K562 (cell line): ENCODE measurements around the gene STT3A. TPM values are rescaled to one million over a fixed set of nuclear protein-coding genes. Genes with fewer than 3 reads are reported as not detected.

Experiments
- ATAC-seq: fragments of 200-7000 bp; cut with Tn5 transposase; 3 replicates; pipeline ENCODE4 v1.9.1; 2020; ENCODE audit warnings: moderate library complexity
- BruUV-seq: library from RNA; stranded (reverse); fragments of 400-500 nt; replicated peaks from 2 replicates; lab custom pipeline; 2021; lab: Mats Ljungman, UMichigan
- CTCF ChIA-PET: fragments of 300-600 bp; formaldehyde crosslinking; extraction: SDS; loops from one replicate; lab custom pipeline; 2021; ENCODE audit warnings: low intra/inter-chr PET ratio; lab: Yijun Ruan, JAX
- POLR2A ChIA-PET: fragments of 300-600, 350-650 bp; sonication (Branson Sonifier 250); formaldehyde crosslinking; extraction: SDS; loops from one replicate; lab custom pipeline; 2021; ENCODE audit warnings: antibody characterized with exemption, inconsistent platforms; lab: Yijun Ruan, JAX
- DNase-seq, 4 experiments: peaks; one replicate each; pipeline versions ENCODE4 v3.0.0 to v3.0.0-alpha.2; 2011 to 2018; ENCODE audit warnings: low spot score in 3 of 4, mixed read lengths in 3 of 4; ENCODE audit errors: extremely low read depth in 1 of 4
- FAIRE-seq: peaks from 2 replicates; lab custom pipeline; 2011; peaks lifted over from hg19 to GRCh38; lab: Jason Lieb, UNC
- H2AFZ ChIP-seq: 2 replicates; pipeline ENCODE4 v1.6.0; 2011; ENCODE audit warnings: low read depth, low read length, control low read depth, inconsistent platforms
- H3K27ac ChIP-seq: fragments of 200-600 bp; 3 replicates; pipeline ENCODE4 v1.8.0; 2011; ENCODE audit warnings: low read depth, mild to moderate bottlenecking, control low read depth, inconsistent platforms, low read length, moderate library complexity, mixed read lengths; ENCODE audit errors: extremely low read depth
- H3K27me3 ChIP-seq, 2 experiments: fragments of 300-600 bp in 1 of 2; 2 replicates in 1 of 2; 3 replicates in 1 of 2; pipeline versions ENCODE4 v1.6.0 to v1.8.0; 2011; ENCODE audit warnings: inconsistent platforms in 2 of 2, low read length in 2 of 2, mild to moderate bottlenecking in 1 of 2, mixed read lengths in 1 of 2, moderate library complexity in 1 of 2; ENCODE audit not compliant: control insufficient read depth in 2 of 2, insufficient read depth in 2 of 2
- H3K36me3 ChIP-seq: fragments of 300-600 bp; 3 replicates; pipeline ENCODE4 v1.8.0; 2011; ENCODE audit warnings: mild to moderate bottlenecking, low read length, inconsistent platforms; ENCODE audit not compliant: control insufficient read depth, insufficient read depth
- H3K4me1 ChIP-seq, 2 experiments: fragments of 200-600 bp in 1 of 2; replicated peaks in 1 of 2; 2 replicates in 1 of 2; 3 replicates in 1 of 2; pipeline versions ENCODE4 v1.5.1 to v1.8.0; 2011; ENCODE audit warnings: inconsistent platforms in 2 of 2, low read length in 2 of 2, mild to moderate bottlenecking in 1 of 2, mixed read lengths in 1 of 2, moderate library complexity in 1 of 2; ENCODE audit not compliant: control insufficient read depth in 2 of 2, insufficient read depth in 2 of 2
- H3K4me2 ChIP-seq: 2 replicates; pipeline ENCODE4 v1.6.1; 2011; ENCODE audit warnings: low read length, control low read depth, inconsistent platforms, mixed read lengths; ENCODE audit not compliant: insufficient read depth
- H3K4me3 ChIP-seq: fragments of 200-600 bp; sonication (generic), shearing (Covaris generic); 2 replicates; pipeline ENCODE4 v1.5.1; 2016; ENCODE audit warnings: control low read depth, inconsistent platforms
- H3K79me2 ChIP-seq: fragments of 200-600 bp; 3 replicates; pipeline ENCODE4 v1.8.0; 2011; ENCODE audit warnings: low read length, inconsistent platforms; ENCODE audit not compliant: control insufficient read depth, insufficient read depth
- H3K9ac ChIP-seq, 2 experiments: 2 replicates each; pipeline versions ENCODE4 v1.6.0 to v1.6.1; 2011; ENCODE audit warnings: low read depth in 2 of 2, low read length in 2 of 2, control low read depth in 1 of 2, inconsistent platforms in 1 of 2, mild to moderate bottlenecking in 1 of 2, mixed read lengths in 1 of 2; ENCODE audit not compliant: insufficient read depth in 1 of 2
- H3K9me1 ChIP-seq: one replicate; pipeline ENCODE4 v1.6.0; 2011; ENCODE audit warnings: inconsistent platforms, mild to moderate bottlenecking, low read length, moderate library complexity; ENCODE audit not compliant: control insufficient read depth, insufficient read depth
- H3K9me3 ChIP-seq: replicated peaks from 2 replicates; pipeline ENCODE4 v1.5.1; 2011; ENCODE audit warnings: low read depth, low read length, inconsistent platforms; ENCODE audit not compliant: control insufficient read depth, insufficient read depth
- H4K20me1 ChIP-seq: replicated peaks from 2 replicates; pipeline ENCODE4 v1.6.1; 2011; ENCODE audit warnings: low read length, inconsistent platforms, mixed read lengths; ENCODE audit not compliant: control insufficient read depth, insufficient read depth
- HEY1 ChIP-seq: fragments of 250-450 bp; sonication (Bioruptor Pico); IDR thresholded peaks from 2 replicates; pipeline ENCODE4 v1.5.0; 2020; ENCODE audit warnings: mild to moderate bottlenecking, moderate library complexity, borderline replicate concordance
- ILK ChIP-seq: fragments of 450-650 bp; IDR thresholded peaks from 2 replicates; pipeline ENCODE4 v1.6.1; 2016; ENCODE audit warnings: missing genetic modification characterization, low read depth, mild to moderate bottlenecking, missing compliant biosample characterization, moderate library complexity, borderline replicate concordance
- KLF13 ChIP-seq: fragments of 450-650 bp; IDR thresholded peaks from 2 replicates; pipeline ENCODE4 v1.6.1; 2016; ENCODE audit warnings: missing genetic modification characterization, low read depth, mild to moderate bottlenecking, missing compliant biosample characterization, moderate library complexity, borderline replicate concordance
- MYNN ChIP-seq, 2 experiments: sonication (generic); formaldehyde crosslinking in 1 of 2; IDR thresholded peaks; 2 replicates each; pipeline versions ENCODE4 v1.5.0 to v1.6.1; 2016 to 2020; ENCODE audit warnings: antibody characterized with exemption in 1 of 2, missing genetic modification reagents in 1 of 2
- POLR2H ChIP-seq: IDR thresholded peaks from 2 replicates; pipeline ENCODE4 v1.6.1; 2016; ENCODE audit warnings: missing genetic modification characterization, low read depth, mild to moderate bottlenecking, control low read depth, missing compliant biosample characterization, moderate library complexity
- SAFB ChIP-seq: fragments of 200-400 bp; formaldehyde crosslinking; IDR thresholded peaks from 2 replicates; pipeline ENCODE4 v1.6.1; 2017; ENCODE audit warnings: low read depth, low read length, borderline replicate concordance
- SAFB2 ChIP-seq: fragments of 200-400 bp; formaldehyde crosslinking; IDR thresholded peaks from 2 replicates; pipeline ENCODE4 v1.6.1; 2018; ENCODE audit warnings: borderline replicate concordance, low read length, low read depth, moderate library complexity; ENCODE audit not compliant: severe bottlenecking
- ZNF561 ChIP-seq: fragments of 450-650 bp; formaldehyde crosslinking; conservative IDR thresholded peaks from 2 replicates; pipeline ENCODE4 v1.4.0; 2020; ENCODE audit warnings: mild to moderate bottlenecking, moderate library complexity
- WGBS: fragments of 100-300 bp; shearing (Covaris generic); methylation state at CpG from one replicate; pipeline ENCODE4 v1.1.6; 2016; ENCODE audit warnings: low coverage, mixed read lengths; ENCODE audit not compliant: insufficient coverage; ENCODE audit errors: missing lambda C conversion rate; 5-methylcytosine and 5-hydroxymethylcytosine counted together
- in situ Hi-C: fragments of 300-500 bp; cut with MboI; formaldehyde crosslinking; loops from 4 replicates; pipeline ENCODE4 v1.15.0; 2018; ENCODE audit warnings: inconsistent platforms, mixed read lengths
- intact Hi-C: fragments of 100-400 bp; cut with micrococcal nuclease; formaldehyde crosslinking; loops from 2 replicates; pipeline ENCODE4 v1.14.2; 2022
- polyA plus RNA-seq, 8 experiments: library from polyadenylated mRNA; depleted of rRNA in 4 of 8; stranded (reverse) in 5 of 8; unstranded in 3 of 8; fragments of >200 nt; fragmentation: Nextera tagmentation in 2 of 8; fragmentation: Illumina TruSeq in 1 of 8; extraction: Ambion mirVana in 2 of 8; extraction: Trizol in 1 of 8; gene quantifications; 2 replicates each; pipeline versions ENCODE4 v1.2.1 to v1.2.3, GENCODE V29; 2011 to 2014; ENCODE audit warnings: inconsistent platforms in 1 of 8, missing spikeins in 1 of 8
- total RNA-seq, 7 experiments: library from RNA; depleted of rRNA in 6 of 7; stranded (reverse); fragments of >200 nt in 6 of 7; fragmentation: Illumina TruSeq in 2 of 7; extraction: Trizol in 2 of 7; gene quantifications; 2 replicates each; pipeline versions ENCODE4 v1.2.1 to v1.2.3, GENCODE V29; 2011 to 2021; ENCODE audit warnings: low replicate concordance in 1 of 7
- TF ChIP-seq, protein P1 (sequence below): fragments of 250-450 bp; sonication (Bioruptor Pico); IDR thresholded peaks from 2 replicates; pipeline ENCODE4 v1.8.0; 2022; ENCODE audit warnings: inconsistent platforms
- TF ChIP-seq, protein P2 (sequence below): sonication (generic); formaldehyde crosslinking; IDR thresholded peaks from 2 replicates; pipeline ENCODE4 v1.8.0; 2022; ENCODE audit warnings: mild to moderate bottlenecking, low read depth, missing genetic modification reagents
- TF ChIP-seq, protein P3 (sequence below), 2 experiments: fragments of 450-650 bp; conservative IDR thresholded peaks; 2 replicates each; pipeline ENCODE4 v1.6.1; 2017; ENCODE audit warnings: mild to moderate bottlenecking in 2 of 2, moderate library complexity in 2 of 2

The STT3A gene
- total and polyA plus RNA-seq, 9 of the 15 experiments (the other 6 are each of a cell fraction or from before 2014, with no cell fraction given), result 70.7 to 330 (median 192) TPM

DNA sequence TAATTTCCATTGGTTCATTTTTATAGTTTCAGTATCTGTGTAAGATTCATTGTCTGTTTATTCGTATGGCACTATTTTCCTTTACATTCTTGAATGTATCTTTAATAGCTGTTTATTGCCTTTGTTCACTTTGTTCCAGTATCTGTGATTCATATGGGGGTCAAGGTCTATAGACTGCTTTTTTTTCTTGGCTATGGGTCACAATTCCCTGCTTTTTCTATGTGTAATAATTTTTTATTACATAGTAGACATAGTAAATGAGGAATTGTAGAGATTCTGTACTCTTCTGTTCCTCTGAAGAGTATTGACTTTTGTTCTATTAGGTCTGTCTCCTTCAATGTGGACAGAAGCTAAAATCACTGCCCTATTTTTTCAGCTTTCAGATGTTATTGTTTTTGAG is 77.5 kb downstream of the STT3A start (continued):
- TF ChIP-seq ZNF561 (CRISPR knock-in tag), result no peak
- TF ChIP-seq, protein P1, sequence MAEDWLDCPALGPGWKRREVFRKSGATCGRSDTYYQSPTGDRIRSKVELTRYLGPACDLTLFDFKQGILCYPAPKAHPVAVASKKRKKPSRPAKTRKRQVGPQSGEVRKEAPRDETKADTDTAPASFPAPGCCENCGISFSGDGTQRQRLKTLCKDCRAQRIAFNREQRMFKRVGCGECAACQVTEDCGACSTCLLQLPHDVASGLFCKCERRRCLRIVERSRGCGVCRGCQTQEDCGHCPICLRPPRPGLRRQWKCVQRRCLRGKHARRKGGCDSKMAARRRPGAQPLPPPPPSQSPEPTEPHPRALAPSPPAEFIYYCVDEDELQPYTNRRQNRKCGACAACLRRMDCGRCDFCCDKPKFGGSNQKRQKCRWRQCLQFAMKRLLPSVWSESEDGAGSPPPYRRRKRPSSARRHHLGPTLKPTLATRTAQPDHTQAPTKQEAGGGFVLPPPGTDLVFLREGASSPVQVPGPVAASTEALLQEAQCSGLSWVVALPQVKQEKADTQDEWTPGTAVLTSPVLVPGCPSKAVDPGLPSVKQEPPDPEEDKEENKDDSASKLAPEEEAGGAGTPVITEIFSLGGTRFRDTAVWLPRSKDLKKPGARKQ (CRISPR knock-in tag), result no peak
- no peak for TF ChIP-seq POLR2H (tag)
- TF ChIP-seq ILK (tag), result no peak
- TF ChIP-seq SAFB, result no peak

DNA sequence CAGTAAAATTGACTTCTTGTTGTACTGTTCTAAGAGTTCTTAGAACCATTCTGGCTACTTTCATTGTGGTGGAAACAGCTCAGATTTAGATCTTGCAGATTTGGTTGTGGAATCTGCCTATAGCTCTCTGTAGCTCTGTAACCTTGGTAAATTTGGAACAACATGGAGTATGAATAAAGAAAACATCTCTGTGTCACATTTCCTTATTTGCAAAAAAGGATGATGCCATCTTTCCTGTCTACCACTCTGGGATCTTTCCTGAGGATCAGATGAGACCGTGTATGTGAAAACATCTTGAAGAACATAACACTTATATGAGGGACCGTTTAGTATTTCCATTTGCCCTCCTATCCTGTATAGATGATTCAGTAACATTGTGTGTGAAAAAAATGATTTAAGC is 78.9 kb downstream of the STT3A start:
- H3K9ac ChIP-seq, result no peak overlapping the region
- in situ Hi-C loops (no loop called here), intact Hi-C loops (no loop called here)
- BruUV-seq, result no TSS peak
- H4K20me1 ChIP-seq, result no peaks in the 10 kb centered on the region
- no peaks in the 10 kb centered on the region for H3K9me1 ChIP-seq
- peaks cover under 1% of the 10 kb centered on the region; the same call in 1 of the 3 replicates for H3K79me2 ChIP-seq
- ChIA-PET POLR2A (interaction anchor here (1.6 kb wide), 1 partner anchor 8 kb away, joined by 4 read pairs; no protein-coding TSS in a partner anchor), CTCF (no interaction called here)
- H3K36me3 ChIP-seq, result peaks cover 50% of the 10 kb centered on the region
- TF ChIP-seq KLF13 (tag) (no peak), MYNN (IDR thresholded peaks at IDR 0.05) (no peak), MYNN (CRISPR knock-in tag; IDR thresholded peaks at IDR 0.05) (no peak), SAFB2 (no peak), HEY1 (CRISPR knock-in tag) (no peak)
- TF ChIP-seq, protein P1 (CRISPR knock-in tag), result no peak
- TF ChIP-seq, protein P2, sequence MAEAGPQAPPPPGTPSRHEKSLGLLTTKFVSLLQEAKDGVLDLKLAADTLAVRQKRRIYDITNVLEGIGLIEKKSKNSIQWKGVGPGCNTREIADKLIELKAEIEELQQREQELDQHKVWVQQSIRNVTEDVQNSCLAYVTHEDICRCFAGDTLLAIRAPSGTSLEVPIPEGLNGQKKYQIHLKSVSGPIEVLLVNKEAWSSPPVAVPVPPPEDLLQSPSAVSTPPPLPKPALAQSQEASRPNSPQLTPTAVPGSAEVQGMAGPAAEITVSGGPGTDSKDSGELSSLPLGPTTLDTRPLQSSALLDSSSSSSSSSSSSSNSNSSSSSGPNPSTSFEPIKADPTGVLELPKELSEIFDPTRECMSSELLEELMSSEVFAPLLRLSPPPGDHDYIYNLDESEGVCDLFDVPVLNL, result no peak
- TF ChIP-seq, protein P3, sequence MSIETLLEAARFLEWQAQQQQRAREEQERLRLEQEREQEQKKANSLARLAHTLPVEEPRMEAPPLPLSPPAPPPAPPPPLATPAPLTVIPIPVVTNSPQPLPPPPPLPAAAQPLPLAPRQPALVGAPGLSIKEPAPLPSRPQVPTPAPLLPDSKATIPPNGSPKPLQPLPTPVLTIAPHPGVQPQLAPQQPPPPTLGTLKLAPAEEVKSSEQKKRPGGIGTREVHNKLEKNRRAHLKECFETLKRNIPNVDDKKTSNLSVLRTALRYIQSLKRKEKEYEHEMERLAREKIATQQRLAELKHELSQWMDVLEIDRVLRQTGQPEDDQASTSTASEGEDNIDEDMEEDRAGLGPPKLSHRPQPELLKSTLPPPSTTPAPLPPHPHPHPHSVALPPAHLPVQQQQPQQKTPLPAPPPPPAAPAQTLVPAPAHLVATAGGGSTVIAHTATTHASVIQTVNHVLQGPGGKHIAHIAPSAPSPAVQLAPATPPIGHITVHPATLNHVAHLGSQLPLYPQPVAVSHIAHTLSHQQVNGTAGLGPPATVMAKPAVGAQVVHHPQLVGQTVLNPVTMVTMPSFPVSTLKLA (conservative IDR thresholded peaks at IDR 0.05), result no peak
- FAIRE-seq (no peak), ATAC-seq (no peak), DNase-seq (no peak)
- H3K9me3 ChIP-seq, result no peaks in the 10 kb centered on the region
- 88% methylated on average over 2 of the region's 2 CpGs for WGBS
- H3K4me2 ChIP-seq, result no peak overlapping the region
- no peak overlapping the region for H3K27ac ChIP-seq
- H3K4me1 ChIP-seq, result no peaks in the 10 kb centered on the region
- no peak overlapping the region for H2AFZ ChIP-seq
- H3K4me3 ChIP-seq, result no peak overlapping the region
- H3K27me3 ChIP-seq, result no peaks in the 10 kb centered on the region
